Esophagus squamous epithelium (tissue), 4 donors: Measurements from ENCODE around the gene CREBBP.

ENCODE experiments used
- POLR2A ChIP-seq, 4 donors: fragments of 450-650 bp; IDR thresholded peaks; one replicate each; pipeline ENCODE4 v1.6.1; 2017; ENCODE audit warnings: antibody characterized with exemption in 4 of 4, mild to moderate bottlenecking in 4 of 4, moderate library complexity in 3 of 4
- TF ChIP-seq, protein P1 (sequence below), 6 experiments: fragments of 450-650 bp in 4 of 6; fragments of 200-600 bp in 2 of 6; sonication (generic) in 2 of 6; IDR thresholded peaks; one replicate each; pipeline ENCODE4 v1.5.1; 2016 to 2019; ENCODE audit warnings: antibody characterized with exemption in 6 of 6, mild to moderate bottlenecking in 4 of 6, moderate library complexity in 4 of 6

DNA sequence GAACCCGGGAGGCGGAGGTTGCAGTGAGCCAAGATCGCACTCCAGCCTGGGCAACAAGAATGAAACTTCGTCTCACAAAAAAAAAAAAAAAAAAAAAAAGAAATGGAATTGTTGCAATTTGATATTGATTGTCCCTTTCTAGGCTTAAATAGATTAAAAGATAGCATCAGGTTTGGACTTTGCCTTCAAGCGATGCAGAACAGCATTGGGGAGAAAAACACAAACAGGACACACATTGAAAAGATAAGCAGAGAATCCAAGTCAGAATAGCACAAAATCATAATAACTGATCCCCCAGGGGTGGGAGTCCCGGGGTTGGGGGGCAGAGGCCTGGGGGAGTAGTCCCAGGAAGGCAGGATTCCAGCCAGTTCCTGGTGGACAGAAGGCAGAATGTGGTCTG lies 3.9 kb upstream of the CREBBP start:
- TF ChIP-seq, protein P1, sequence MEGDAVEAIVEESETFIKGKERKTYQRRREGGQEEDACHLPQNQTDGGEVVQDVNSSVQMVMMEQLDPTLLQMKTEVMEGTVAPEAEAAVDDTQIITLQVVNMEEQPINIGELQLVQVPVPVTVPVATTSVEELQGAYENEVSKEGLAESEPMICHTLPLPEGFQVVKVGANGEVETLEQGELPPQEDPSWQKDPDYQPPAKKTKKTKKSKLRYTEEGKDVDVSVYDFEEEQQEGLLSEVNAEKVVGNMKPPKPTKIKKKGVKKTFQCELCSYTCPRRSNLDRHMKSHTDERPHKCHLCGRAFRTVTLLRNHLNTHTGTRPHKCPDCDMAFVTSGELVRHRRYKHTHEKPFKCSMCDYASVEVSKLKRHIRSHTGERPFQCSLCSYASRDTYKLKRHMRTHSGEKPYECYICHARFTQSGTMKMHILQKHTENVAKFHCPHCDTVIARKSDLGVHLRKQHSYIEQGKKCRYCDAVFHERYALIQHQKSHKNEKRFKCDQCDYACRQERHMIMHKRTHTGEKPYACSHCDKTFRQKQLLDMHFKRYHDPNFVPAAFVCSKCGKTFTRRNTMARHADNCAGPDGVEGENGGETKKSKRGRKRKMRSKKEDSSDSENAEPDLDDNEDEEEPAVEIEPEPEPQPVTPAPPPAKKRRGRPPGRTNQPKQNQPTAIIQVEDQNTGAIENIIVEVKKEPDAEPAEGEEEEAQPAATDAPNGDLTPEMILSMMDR (IDR thresholded peaks at IDR 0.05), result no peak
- TF ChIP-seq POLR2A (IDR thresholded peaks at IDR 0.05), result no peak
